Measurements from ENCODE around the gene BEND6. TPM values are rescaled to one million over a fixed set of nuclear protein-coding genes. Genes with fewer than 3 reads are reported as not detected.
"Not testable (repeated sequence)": the region's sequence is repeated elsewhere in the genome, so short reads cannot be mapped to it uniquely, and the experiment has no call there.

The BEND6 gene
- polyA plus RNA-seq, 1 of the 3 experiments (the other 2 are of a cell fraction), result 6.9 TPM

DNA sequence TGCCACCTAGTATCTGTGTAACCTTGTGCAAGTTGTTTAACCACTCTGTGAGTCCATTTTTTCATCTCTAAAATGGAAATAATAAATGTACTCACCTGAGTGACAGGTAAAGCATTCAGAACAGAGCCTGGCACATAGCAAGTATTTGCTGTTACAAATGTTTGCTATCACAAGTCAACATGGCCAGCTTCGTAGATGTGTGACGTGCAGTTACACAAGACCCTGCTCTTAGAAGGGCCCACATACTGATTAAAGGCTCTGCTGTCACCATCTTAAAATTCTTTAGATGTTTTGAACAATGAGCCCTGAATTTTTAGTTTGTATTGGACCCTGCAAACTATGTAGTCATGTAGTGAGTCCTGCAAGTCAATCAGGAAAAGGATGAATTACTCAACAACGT, 51.2 kb downstream of the BEND6 start:
- no peak for DNase-seq
- no peak for TF ChIP-seq CHD2 (IDR thresholded peaks at IDR 0.05; ENCODE audit: low read length, partially characterized antibody)
- TF ChIP-seq, protein P1, sequence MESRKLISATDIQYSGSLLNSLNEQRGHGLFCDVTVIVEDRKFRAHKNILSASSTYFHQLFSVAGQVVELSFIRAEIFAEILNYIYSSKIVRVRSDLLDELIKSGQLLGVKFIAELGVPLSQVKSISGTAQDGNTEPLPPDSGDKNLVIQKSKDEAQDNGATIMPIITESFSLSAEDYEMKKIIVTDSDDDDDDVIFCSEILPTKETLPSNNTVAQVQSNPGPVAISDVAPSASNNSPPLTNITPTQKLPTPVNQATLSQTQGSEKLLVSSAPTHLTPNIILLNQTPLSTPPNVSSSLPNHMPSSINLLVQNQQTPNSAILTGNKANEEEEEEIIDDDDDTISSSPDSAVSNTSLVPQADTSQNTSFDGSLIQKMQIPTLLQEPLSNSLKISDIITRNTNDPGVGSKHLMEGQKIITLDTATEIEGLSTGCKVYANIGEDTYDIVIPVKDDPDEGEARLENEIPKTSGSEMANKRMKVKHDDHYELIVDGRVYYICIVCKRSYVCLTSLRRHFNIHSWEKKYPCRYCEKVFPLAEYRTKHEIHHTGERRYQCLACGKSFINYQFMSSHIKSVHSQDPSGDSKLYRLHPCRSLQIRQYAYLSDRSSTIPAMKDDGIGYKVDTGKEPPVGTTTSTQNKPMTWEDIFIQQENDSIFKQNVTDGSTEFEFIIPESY (IDR thresholded peaks at IDR 0.05; ENCODE audit: borderline replicate concordance, low read depth), result no peak
- no peak for TF ChIP-seq CTCF (IDR thresholded peaks at IDR 0.05)
- TF ChIP-seq TEAD4 (IDR thresholded peaks at IDR 0.05; ENCODE audit: borderline replicate concordance, insufficient read depth), result no peak
- TF ChIP-seq JUND (IDR thresholded peaks at IDR 0.05), result no peak
- TF ChIP-seq SIN3A (IDR thresholded peaks at IDR 0.05; ENCODE audit: borderline replicate concordance, low read depth, low read length), result no peak
- no peak for TF ChIP-seq USF1 (IDR thresholded peaks at IDR 0.05; ENCODE audit: borderline replicate concordance, low read depth)
- TF ChIP-seq FOXJ3 (CRISPR knock-in tag; IDR thresholded peaks at IDR 0.05), result no peak
- TF ChIP-seq GATA2 (CRISPR knock-in tag; IDR thresholded peaks at IDR 0.05), result no peak
- TF ChIP-seq, protein P2, sequence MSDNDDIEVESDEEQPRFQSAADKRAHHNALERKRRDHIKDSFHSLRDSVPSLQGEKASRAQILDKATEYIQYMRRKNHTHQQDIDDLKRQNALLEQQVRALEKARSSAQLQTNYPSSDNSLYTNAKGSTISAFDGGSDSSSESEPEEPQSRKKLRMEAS (IDR thresholded peaks at IDR 0.05; ENCODE audit: low read depth), result no peak
- no peak for TF ChIP-seq GABPA (IDR thresholded peaks at IDR 0.05; ENCODE audit: low read depth)
- TF ChIP-seq RCOR1 (IDR thresholded peaks at IDR 0.05; ENCODE audit: low read length), result no peak
- TF ChIP-seq RXRA (IDR thresholded peaks at IDR 0.05; ENCODE audit: borderline replicate concordance, low read depth), result no peak
- no peaks in the 10 kb centered on the region for H4K20me1 ChIP-seq (ENCODE audit: insufficient read depth)
- H2AFZ ChIP-seq (ENCODE audit: low read depth), result no peak overlapping the region
- H3K27me3 ChIP-seq (ENCODE audit: insufficient read depth), result no peaks in the 10 kb centered on the region
- H3K27ac ChIP-seq (ENCODE audit: low read depth in 2 of 2, low read length in 1 of 2), result no peak overlapping the region
- H3K36me3 ChIP-seq (replicated peaks in 1 of 2; ENCODE audit: control insufficient read depth in 1 of 2, insufficient read depth in 2 of 2, low read length in 1 of 2), result no peaks in the 10 kb centered on the region
- POLR2A ChIA-PET, result no interaction called here
- H3K79me2 ChIP-seq (ENCODE audit: insufficient read depth), result no peaks in the 10 kb centered on the region
- 64% methylated on average over 3 of the region's 3 CpGs for WGBS (ENCODE audit: low lambda C conversion rate)
- no peak overlapping the region for H3K4me2 ChIP-seq
- no peak overlapping the region for H3K4me3 ChIP-seq (ENCODE audit: low read depth in 2 of 2, low read length in 1 of 2)
- CTCF ChIA-PET, result interaction anchor here (0.8 to 1.3 kb wide), 2 partner anchors 15 to 102 kb away, joined by 4 read pairs; no protein-coding TSS in a partner anchor
- H3K9me2 ChIP-seq, result no peaks in the 10 kb centered on the region
- H3K4me1 ChIP-seq (ENCODE audit: control insufficient read depth in 1 of 2, insufficient read depth in 2 of 2, low read depth in 1 of 2, low read length in 1 of 2), result no peaks in the 10 kb centered on the region
- H3K9me3 ChIP-seq, result no peaks in the 10 kb centered on the region
- H3F3A ChIP-seq (replicated peaks; ENCODE audit: insufficient read depth), result peaks cover 2% of the 10 kb centered on the region
- no peak overlapping the region for H3K9ac ChIP-seq

DNA sequence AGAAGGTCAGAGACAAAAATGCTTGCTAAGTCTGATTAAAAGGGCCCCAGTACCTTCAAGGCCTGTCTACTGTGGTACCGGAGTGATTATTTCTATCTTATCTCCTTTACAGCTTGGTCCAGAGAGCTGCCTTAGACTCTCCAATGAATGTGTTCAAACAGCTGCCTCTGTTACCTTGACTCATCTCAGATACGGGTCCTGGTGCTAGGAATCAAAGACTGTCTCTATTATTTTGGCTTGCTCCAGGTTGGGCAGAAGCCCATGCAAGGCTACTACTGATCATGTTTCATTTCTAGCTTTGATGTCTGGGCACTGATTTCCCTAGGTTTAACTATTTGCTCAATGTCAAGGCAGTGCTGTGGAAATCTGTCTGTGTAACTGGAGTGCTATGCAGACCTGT, 53.2 kb downstream of the BEND6 start:
- H3K9me3 ChIP-seq; H3K4me1 ChIP-seq (ENCODE audit: control insufficient read depth in 1 of 2, insufficient read depth in 2 of 2, low read depth in 1 of 2, low read length in 1 of 2); H4K20me1 ChIP-seq (ENCODE audit: insufficient read depth); POLR2A ChIA-PET; CTCF ChIA-PET; H3K27me3 ChIP-seq (ENCODE audit: insufficient read depth); H3K4me2 ChIP-seq; H3K9ac ChIP-seq; H3K36me3 ChIP-seq (replicated peaks in 1 of 2; ENCODE audit: control insufficient read depth in 1 of 2, insufficient read depth in 2 of 2, low read length in 1 of 2); DNase-seq; H3K4me3 ChIP-seq (ENCODE audit: low read depth in 2 of 2, low read length in 1 of 2); H3F3A ChIP-seq (replicated peaks; ENCODE audit: insufficient read depth); H2AFZ ChIP-seq (ENCODE audit: low read depth); H3K27ac ChIP-seq (ENCODE audit: low read depth in 2 of 2, low read length in 1 of 2); H3K9me2 ChIP-seq; H3K79me2 ChIP-seq (ENCODE audit: insufficient read depth): not testable (repeated sequence)
- 94% methylated on average over 2 of the region's 2 CpGs for WGBS (ENCODE audit: low lambda C conversion rate)
